ENCODE results near the gene ATXN7L3.

The ATXN7L3 gene

DNA sequence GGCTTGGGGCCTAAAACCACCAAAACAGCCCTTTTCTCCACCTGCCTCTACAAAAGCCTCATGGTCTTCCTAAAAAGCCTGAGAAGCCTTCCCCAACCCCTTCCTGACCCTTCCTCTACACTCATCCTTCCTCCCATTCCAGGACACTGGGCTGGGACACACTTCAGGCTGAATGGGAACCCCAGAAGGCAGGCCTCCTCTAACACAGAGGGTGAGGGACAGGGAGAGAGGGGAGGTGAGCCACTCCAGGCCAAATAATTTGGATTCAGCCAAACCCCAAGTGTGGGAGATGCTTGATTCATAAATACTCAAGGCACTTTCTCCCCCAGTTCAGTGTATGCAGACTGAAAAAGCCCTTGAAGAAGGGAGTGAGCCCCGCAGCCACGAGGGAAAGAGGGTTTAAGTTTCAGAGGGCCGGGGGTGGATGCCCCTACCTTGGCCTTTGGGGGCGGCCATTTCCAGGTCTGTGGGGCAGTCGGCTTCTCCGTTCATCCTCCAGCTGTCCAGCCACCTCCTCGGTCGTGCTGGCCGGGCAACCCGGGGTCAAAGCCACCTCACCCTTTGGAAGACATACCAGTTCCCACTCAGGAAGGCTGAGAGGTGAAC, 18.2 kb upstream of the ATXN7L3 start:
- peak; percentile 25 for DNase-seq

DNA sequence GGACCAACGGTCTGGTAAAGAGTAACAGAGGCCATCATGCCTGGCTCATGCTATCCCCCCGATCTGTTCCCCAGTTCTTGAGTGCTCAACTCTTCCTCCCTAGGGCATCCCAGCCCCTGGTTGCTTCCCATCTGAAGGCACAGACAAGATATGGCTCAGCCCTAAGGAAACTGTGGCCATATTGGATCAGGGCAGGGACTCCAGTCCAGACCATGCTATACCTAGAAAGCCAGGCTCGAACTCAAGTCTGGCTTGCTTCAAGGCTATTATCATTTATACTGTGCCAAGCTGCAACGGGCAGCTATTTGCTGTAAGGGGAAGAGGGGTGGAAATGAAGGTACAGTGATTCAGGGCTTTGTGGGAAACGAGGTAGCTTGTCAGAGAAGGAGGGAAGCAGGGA, 17.0 kb upstream of the ATXN7L3 start:
- peak; percentile 23 for DNase-seq

DNA sequence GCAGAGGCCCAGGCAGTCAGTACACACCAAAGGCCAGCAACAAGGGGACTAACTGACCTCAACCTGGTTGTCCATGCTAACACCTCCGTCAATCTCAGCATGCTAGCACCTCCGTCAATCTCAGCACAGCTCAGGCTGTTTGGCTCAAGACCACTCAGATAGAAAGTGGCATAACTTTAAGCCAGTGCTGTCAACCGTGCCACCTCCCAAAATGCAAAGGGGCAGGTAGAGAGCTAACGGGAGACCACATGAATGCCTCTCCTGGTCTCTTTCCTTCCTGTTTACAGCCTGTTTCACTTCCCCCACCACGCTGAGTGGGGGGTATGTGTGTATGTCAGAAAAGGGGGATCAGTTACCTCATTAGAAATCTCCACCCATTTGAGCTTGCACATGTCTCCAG, 16.5 kb upstream of the ATXN7L3 start:
- peak; percentile 72 for DNase-seq

DNA sequence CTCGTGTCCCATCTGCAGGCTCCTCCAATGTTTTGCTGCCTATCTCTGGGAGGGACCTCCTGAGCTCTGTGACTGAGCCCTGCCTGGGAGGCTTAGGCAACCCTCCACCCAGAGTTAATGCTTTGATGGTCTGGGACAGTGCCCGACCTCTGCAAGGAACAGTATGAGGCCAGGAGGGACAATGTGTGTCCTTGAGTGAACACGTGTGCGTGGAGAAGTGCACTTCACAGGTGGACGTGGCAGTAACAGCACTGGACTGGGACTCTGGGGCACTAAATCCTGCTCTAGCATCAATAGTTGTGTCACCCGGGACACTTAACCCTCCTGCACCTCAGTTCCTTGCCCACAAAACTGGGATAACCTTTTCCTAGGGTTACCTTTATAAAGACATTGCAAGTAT, 15.2 kb upstream of the ATXN7L3 start:
- DNase-seq = no peak

DNA sequence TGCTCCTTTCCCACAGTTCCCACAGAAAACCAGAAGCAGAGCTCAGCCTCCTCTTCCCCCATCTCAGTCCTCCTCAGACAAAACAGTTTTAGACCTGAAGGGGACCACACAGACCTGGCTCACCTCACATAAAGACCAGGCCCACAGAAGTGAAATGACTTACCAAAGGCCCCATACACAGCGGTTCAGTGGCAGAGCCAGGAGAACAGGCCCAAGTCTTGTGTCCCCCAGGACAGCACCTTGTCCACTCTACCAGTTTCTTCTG, 14.5 kb upstream of the ATXN7L3 start:
- DNase-seq = no peak

DNA sequence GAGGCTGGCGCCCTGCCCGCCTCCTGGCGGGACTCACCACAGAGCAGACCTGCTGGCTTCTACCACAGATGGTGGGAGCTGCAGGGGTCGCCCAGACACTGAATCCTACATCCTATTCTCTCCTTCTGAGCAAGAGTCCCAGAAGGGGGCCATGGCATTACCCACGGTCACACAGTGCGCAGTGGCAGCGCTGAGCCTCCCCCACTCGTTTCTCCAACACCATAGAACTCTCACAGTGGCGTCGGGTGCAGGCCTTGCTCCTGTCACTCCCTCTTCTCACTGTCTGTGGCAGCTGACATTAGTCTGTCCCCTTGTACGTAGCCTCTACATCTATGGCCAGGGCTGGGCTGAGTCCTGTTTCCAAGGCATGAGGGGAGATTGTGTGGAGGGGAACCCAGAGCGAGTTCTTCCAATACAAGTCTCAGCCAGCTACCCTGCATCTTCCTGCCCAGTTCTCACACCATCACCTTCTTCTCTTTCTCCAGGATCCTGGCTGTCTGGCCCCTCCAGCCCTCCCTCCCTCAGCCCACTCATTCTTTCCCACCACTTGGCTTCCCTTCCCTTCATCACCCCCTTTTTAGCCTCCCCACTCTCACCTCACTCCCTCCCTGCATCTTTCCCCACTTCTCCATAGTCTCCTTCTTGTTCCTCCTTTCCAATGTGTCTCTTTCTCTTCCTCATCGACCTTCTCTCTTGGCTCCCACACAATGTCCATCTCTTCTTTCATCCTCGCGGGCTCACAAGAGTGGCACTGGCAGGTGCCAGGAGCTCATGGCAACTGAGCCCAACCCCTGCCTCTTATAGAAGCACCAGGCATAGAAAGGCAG, 13.9 kb upstream of the ATXN7L3 start:
- no peak for DNase-seq

DNA sequence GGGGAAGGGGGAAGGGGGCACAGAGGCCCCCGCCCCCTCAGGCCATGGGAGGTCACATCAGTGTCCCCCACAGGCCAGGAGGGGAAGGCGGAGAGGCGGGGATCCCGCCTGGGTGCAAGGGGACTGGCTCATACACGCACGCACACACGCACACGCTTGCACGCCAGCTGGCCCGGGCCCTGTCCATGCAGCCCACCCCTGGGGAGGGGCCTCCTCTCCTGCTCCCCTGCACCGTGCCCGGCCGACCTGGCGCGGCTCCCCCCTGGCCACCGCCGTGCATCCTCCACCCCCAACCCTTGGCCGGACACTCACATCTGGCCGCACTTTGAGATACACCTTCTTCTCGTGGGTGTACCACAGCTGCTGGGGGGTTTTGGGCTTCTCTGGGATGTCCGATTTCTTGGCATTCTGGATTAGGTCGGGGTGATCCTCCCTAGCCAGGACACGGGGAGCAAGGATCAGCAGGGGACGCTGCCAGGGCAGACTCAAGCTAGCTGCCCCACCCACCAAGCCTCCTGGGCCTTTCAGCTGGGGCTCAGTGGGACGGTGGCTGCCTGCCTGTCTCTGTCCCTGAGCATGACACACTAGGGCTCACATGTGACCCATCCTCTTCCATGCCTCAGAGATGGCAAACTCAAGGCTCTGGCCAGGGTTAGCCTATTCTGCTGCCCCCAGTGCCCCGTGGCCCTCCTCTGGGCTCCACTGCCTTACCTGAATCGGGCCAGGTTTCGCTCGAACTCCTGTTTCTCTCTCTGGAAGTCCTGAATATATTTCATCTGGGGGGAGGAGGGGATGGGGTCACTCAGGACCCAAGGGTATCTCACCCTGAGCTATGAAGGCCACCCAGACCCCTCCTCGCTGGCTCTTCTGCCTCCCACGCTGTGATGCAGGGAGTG, 13.1 kb upstream of the ATXN7L3 start:
- DNase-seq = no peak

DNA sequence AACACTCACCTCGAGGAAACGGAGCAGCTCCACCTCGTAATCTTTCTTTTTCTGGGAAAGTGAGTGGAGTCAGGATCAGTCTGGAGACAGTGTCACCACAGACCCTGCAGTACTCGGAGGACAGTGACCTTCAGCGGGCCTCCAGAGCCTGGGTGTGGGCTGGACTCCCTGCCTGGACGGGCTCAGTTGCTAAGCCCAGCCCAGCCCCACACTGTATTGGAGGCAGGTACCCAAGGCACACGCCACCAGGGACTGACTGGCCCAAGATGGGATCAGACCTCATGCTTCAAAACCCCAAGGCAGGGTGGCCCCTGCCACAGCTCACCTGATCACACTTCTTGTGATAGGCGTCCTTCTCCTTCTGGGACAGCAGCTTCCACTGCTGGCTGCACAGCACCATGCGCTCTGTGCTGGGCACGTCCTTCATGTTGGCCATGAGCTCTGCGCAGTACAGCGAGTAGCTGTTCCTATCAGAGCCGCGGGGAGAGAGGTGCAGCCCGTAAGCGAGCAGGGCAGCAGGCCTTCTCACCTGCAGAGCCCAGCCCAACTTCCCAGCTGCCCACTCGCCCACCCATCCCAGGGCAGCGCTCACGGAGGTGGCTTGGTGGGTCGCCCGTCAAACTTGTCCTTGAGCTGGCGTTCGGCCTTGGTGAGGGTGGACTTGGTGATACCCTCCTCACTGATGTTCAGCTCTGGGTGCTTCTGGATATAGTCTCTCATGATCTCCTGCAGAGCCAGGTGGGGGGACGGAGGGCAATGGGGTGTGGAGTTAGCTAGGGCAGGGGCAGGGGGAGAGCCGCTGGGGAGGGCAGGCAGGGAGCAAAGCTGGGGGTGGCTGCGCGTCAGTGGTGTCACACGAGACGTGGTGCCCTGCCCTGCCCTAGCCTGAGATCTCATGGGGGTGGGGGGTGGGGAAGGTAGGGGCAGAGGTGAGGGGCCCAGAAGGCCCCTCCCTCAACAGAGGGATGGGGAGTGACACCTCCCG, 11.9 kb upstream of the ATXN7L3 start:
- DNase-seq = no peak

DNA sequence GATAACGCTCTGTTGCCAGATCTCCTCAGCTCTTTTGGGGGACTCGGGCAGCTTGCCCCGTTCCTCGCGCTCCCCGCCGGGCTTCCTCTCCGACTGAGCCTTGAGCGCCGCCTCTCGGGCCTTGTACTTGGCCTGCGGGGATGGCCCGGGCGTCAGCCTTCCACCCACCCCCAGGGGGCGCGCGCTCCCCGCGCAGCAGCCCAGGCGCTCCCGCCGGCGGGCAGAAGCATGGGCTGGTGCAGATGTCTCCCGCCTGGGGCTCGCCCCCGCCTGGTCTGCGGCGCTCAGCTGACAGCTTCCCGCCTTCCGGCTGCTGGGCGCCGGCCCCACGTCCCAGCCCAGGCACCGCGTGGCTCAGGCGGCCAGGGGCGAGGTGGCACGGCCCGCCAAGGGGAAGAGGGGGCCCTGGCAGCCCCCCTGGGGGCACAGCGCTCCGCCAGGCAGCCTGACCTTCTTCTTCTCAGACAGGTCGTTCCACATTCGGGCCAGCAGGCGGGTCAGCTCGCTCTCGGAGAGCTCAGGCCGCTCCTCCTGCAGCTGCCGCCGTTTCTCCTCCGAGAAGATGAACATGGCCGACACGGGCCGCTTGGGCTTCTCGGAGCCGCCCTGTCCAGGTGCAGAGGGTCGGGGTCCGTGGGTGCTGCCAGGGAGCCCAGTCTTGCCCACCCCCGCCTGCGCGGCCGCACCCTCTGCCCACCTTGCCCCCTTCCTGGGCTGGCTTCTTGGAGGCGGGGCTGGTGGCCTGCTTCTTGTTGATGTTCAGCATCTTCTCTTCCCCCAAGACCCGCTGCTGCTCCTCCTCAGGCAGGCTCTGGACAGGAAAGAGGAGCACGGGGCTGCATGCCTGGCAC, 10.9 kb upstream of the ATXN7L3 start:
- peak; percentile 94 for DNase-seq

DNA sequence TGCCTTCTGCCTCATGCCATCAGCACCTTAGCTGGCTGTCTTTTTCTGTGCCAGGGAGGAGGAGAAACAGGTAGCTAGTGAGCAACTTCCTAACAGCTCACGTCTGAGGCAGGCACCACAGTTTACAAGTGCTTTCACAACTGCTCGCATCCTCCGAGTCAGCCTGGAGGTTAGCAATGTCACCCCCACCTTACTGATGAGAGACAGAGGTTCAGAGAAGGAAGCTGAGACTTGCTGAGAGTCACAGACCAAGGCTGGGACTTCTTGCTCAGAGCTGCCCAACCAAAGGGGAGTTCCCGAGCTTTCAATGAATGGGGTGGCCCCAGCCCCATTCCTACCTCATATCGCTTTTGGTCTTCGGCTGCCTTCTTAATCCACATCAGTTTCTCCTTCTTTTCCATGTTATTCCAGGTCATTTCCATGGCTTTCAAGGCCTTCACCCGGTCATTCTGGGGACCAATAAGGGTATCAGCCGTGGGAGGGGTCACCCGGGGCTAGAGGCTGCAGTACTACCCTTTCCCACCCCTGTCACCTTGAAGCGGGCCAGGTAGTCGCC, 10.2 kb upstream of the ATXN7L3 start:
- DNase-seq = no peak

DNA sequence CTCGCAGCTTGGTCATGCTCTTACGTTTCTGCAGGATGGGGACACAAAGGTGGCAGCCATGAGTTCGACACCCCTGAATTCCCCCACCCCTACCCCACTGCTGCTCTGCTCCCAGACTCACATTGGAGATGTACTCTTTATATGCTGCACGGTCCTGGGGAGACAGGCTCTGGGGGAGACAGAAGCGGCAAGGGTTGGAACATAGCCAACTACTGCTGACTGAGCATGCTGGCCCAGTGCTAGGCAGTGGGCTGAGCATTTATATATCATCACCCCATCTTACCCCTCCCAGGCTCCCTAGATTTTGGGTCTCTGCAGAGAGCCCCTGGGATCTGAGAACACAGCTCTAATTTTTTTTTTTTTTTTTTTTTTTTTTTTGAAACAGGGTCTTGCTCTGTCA, 8.1 kb upstream of the ATXN7L3 start:
- DNase-seq = no peak

DNA sequence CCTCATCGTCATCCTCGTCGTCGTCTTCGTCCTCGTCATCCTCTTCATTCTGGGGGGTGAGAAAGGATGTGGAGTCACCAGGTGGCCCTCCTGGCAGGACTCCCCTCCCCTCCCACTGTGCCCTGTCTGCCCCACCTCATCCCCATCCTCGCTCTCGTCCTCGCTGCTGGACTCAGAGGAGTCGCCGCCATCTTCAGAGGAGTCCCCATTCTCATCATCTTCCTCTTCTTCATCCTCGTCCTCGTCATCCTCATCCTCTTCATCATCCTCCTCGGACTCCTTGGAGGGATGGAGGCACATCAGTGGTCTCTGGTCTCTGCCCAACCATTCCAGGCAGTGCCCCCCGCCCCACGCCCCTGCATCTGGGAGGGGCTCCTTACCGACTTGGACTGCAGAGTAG, 7.6 kb upstream of the ATXN7L3 start:
- DNase-seq = no peak

DNA sequence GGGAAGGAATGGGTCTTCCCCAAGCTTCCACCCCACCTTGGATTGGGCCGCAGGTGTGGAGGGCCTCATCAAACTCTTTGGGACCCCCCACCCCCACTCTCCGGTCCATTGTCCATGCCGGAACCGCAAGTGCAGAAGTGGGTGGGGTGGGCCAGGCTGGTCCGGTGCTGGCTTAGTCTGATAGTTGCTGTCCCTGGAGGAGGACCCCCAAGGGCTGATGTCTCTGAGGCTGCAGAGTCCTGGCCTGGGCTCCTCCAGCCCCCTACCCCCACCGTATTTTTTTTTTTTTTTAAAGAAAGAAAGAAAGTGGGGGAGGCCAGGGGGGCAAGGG, 7.1 kb upstream of the ATXN7L3 start:
- DNase-seq = no peak

DNA sequence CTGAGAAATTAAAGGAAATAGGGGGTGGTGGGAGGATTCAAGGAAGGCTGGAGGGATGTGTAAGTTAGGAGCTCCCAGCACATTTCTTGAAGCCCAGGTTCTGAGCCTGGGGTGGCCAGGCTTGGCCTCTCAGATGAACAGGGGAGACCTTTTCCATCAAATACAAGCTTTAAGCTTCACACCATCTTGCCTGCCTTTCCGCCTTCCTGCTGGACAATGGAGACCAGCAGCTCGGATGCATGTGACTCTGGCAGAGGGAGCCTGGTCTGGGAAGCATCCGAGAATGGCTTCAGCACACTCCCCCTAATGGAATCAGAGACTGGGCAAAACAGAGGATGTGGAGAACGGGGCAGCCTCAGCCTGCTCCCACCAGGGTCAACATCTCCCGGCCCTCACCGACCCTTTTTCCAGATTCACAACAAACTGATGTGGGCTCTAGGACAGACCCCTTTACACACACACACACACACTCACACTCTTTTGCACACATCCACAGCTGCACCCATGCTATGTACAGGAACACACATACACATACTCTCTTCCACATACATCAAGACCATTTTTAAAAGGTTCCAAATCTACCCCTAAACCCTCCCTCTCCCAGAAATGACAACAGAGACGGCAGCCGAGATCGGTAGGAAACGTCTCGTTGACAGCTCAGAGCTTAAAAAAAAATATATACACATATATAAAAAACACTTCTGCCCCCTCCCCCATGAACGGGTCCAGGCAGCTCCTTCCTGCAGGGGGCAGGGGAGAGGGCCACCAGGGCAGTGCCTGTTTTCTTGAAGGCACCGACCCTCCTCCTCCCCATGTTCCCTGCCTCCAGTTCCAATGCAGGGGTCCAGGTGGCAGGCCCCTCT, 6.5 kb upstream of the ATXN7L3 start:
- no peak for DNase-seq

DNA sequence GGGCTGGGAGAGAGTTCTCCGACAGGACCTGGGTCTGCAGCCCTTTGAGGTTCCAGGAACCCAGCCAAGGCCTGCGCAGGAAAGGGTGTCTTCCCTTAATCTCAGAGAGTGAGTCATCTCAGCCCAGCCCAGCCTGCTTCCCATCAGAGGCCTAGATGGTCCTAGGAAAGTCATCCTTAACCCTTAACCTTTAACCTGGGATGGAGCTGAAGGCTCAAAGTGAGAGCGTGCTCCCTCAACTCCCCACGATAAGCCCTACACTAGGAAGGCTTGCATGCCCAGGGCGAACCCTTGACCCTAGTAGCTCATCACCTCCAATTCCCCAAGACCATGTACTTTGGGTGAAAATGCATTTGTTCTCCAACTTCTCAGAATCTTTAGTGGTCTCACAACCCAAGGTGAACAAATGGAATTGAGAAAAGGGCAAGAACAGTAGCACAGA, 4.8 kb upstream of the ATXN7L3 start:
- DNase-seq = no peak

DNA sequence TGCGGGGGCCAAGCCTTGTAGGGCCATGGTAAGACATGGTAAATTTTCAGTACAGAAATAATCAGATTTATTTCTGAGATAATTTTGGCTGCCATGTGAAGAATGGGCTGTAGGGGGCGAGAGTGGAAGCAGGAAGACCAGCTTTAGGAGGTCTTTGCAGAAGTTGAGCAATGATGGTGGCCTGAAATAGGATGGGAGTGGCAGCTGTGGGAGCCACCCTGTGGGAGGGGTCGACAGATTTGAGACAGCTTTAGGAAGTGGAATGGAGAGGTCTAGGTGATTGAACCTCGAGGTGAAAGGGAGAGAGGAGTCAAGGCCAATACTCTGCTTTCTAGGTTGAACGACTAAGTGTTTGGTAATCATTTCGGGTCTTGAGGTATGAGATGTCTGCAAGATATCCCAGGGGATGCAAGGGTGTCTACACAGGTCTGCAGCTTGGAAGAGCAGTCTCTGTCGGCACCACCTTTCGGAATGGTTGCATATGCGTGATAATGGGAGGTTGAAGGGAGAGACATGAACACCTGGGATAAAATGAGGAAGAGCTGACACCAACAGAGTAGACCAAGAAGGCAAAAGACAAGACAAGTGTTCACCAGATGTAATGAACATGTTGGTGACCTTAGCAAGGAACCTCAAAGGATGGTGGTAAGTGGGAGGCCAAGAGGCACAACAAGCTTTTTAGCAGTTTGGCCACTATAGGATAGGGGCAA, 4.2 kb upstream of the ATXN7L3 start:
- peak; percentile 61 for DNase-seq

DNA sequence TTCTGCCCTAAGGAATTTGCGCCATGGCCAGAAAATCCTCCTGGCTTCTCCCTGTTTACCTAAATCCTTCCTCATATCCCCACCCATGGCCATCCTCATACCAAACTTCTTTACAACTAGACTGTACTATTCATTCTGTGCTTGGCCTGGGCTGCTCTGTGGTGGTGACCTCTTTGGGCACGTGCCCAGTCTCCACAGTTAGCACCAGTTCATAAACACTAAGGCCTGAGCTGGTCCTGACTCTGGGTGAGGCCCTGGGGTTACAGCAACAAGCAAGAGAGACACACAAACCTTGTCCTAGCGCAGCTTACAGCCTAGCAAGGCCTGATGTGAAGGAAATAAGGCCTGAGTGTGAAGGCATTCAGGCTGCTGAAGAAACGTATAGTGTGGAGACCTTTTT, 3.1 kb upstream of the ATXN7L3 start:
- DNase-seq = no peak

DNA sequence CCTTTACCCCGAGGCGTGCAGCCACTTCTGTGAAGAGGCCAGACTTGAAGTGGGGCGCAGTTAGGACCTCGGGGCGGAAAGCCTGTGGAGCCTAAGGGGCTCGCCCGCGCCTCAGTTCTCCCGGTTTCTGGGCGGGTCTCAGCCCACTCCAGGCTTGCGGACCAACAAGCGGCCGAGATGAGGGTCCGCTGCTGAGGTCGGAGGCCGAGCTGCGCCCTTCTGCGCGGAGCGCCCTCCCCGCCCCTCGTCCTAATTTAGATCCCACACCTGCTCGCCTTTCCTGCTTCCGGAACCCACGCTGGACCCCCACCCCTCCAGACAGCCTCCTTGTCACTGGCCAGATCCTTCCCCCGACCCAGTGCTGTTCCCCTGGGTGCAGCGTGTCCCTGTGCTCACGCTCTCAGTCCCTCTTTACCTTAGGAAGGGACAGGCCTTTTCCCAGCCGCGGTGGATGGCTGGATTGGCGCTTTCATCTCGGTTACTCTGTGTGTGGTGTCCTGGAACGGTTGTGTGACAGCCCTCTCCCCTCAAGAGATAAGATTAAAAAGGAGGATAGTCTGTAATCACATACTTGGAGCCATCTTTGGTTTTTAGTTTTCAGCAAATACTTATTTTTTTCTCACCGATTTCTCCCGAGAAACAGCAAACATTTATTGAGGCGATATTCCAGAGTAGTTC, 933 bp upstream of the ATXN7L3 start:
- DNase-seq = no peak

All from CD4-positive, alpha-beta T cell treated with Interleukin-17A for 4 hours (primary cell).